Measurements from ENCODE around the gene PPP1R3E. TPM values are rescaled to one million over a fixed set of nuclear protein-coding genes. Genes with fewer than 3 reads are reported as not detected.
"Not testable (repeated sequence)": the region's sequence is repeated elsewhere in the genome, so short reads cannot be mapped to it uniquely, and the experiment has no call there.

Gene PPP1R3E
- total RNA-seq, 1 donor from 2014 or later, result 8.0 TPM

GRCh38 chr14:23297611-23298277 lies 4.9 kb downstream of the PPP1R3E start:
- DNase-seq (ENCODE audit: low spot score), result no peak

- no peak for DNase-seq (ENCODE audit: low spot score)
Measured at GRCh38 chr14:23297096-23297495, 5.6 kb downstream of the PPP1R3E start.

DNA sequence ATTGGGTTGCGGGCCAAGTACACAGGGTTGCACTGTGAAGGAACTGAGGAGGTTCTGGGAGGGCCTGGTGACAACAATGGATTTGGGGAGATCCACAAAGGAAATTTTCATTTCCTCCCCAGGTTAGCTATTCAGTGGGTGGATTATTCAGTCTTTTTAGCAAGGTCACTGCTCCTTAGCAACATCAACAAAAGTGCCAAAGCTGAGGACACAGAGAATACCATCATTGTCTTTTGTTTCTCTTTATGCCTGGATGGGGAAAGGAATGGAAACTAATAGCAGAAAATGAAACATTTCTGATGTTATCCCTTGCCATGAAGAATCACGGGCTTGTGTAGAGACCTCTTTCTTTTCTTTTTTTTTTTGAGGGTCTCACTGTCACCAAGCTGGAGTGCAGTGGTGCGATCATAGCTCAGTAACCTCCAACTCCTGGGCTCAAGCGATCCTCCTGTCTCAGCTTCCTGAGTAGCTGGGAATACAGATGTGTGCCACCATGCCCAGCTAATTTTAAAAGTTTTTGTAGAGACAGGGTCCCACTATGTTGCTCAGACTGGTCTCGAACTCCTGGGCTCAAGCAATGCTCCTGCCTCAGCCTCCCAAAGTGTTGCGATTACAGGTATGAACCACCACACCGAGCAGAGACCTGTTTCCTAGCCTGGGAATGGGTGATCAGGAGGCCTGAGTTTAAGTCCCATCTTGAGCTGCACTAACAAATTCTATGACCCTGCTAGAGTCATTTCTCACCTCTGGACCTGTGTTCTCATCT lies 6.5 kb downstream of the PPP1R3E start:
- DNase-seq (ENCODE audit: low spot score), result no peak

GRCh38 chr14:23294734-23295561 lies 7.7 kb downstream of the PPP1R3E start:
- no peak for DNase-seq (ENCODE audit: low spot score)

- no peak for DNase-seq (ENCODE audit: low spot score)
Measured at GRCh38 chr14:23286902-23287479, 15.7 kb downstream of the PPP1R3E start.

GRCh38 chr14:23286020-23286901 lies 16.4 kb downstream of the PPP1R3E start, which contains the start of gene HOMEZ:
HOMEZ (minus strand) TSS chr14:23286132; CDS start chr14:23285952, 180 bp downstream.
- peak; percentile 100 for DNase-seq (ENCODE audit: low spot score)

DNA sequence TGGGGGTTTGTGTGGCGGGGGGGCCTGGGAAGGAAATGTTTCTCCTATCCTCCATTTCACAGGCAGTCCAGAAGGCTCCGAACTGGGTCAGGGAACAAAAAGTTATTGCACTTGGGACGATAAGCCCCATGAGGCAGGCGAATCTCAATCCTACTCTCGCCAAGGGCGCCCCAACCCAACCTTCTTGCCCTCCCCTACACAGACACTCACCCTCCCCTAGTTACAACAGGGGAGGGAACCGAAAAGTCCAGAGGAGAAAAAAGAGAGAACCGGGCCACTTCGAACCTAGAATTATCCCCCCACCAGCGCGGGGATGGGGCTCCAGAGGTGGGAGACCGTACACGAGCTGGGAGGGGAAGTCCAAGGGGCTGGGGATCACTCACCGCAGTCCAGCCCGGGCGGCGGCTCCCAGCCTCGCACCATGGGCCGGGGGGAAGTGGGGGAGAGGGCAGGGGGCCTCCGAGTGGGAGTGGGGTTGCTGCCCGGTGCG lies 17.1 kb downstream of the PPP1R3E start:
- no peak for DNase-seq (ENCODE audit: low spot score)

GRCh38 chr14:23284654-23285529 lies 17.8 kb downstream of the PPP1R3E start:
- DNase-seq (ENCODE audit: low spot score), result no peak

GRCh38 chr14:23281247-23281646 lies 21.4 kb downstream of the PPP1R3E start:
- no peak for DNase-seq (ENCODE audit: low spot score)

DNA sequence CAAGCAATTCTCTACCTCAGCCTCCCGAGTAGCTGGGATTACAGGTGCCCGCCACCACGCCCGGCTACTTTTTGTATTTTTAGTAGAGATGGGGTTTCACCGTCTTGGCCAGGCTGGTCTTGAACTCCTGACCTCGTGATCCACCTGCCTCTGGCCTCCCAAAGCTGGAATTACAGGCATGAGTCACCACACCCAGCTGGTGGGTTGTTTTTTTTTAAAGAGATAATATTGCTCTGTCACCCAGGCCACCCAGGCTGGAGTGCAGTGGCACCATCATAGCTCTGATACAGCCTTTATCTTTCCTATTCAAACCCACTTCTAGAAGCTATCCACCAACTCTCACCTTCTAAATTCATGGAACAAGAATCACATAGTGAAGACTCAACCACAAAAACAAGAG lies 24.7 kb downstream of the PPP1R3E start:
- DNase-seq (ENCODE audit: low spot score), result not testable (repeated sequence)

- DNase-seq (ENCODE audit: low spot score), result no peak
Measured at GRCh38 chr14:23277189-23277588, 25.5 kb downstream of the PPP1R3E start.

DNA sequence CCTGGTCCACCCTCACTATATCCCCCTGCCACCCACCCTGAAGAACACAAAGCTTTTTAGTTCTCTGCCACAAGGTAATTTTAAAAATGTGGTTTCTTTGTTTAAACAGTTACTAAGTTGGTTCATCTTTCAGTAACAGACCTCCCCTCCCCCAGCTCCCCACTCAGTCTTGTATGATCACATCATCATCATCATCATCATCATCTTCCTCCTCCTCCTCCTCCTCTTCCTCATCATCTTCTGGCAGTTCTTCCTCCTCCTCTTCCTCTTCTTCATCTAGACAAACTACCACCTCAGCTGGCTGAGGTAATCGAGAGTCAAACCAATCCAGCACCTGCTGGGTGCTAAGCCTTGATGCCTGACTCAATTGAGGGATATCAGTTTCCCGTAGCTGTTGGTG lies 27.2 kb downstream of the PPP1R3E start:
- no peak for DNase-seq (ENCODE audit: low spot score)

DNA sequence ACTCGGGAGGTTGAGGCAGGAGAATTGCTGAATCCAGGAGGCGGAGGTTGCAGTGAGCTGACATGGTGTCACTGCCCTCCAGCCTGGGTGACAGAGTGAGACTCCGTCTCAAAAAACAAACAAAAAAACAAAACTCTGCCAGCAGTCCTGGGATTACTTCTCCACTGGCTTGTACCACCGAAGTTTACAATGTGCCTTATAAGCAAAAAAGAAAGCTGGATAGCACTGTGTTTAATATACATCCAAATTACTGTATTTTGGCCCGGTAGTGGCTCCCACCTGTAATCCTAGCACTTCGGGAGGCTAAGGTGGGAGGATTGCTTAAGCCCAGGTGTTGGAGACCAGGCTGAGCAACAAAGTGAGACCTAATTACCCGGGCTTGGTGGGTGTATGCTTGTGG lies 33.5 kb downstream of the PPP1R3E start:
- DNase-seq (ENCODE audit: low spot score), result no peak

GRCh38 chr14:23260849-23261248 lies 41.8 kb downstream of the PPP1R3E start:
- not testable (repeated sequence) for DNase-seq (ENCODE audit: low spot score)

DNA sequence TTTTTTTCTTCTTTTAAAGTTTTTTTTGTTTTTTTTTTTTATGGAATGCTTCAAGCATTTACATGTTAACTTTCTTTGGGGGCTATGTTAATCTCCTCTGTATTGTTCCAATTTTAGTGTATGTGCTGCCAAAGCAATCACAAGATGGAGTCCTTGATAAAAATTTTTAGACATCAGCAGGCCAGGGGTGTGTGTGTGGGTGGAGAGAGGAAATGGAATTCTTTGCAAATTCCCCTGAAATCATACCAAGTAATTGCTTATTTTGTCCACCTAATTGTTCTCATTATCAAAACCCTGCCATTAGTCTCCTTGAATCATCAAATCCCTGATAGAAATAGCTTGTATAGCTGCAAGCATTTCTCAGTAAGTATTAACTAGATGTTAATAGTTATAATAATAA lies 43.2 kb downstream of the PPP1R3E start:
- DNase-seq (ENCODE audit: low spot score), result no peak

DNA sequence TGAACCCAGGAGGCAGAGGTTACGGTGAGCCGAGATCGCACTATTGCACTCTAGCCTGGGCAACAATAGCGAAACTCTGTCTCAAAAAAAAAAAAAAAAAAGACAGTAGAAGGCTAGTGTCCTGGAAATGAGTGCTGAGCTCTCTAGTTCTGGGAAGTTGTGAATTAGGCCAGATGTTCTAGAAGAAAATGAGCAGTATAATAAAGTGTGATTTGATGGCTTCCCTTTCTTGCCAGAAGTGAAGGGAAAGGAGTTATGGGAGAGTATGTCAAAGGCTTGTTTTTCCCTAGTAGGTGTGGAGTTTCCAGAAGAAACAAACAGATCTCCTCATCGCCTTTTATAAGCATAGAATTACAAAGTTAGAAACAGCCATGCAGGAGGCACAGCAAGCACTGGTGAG lies 44.4 kb downstream of the PPP1R3E start:
- DNase-seq (ENCODE audit: low spot score), result no peak

DNA sequence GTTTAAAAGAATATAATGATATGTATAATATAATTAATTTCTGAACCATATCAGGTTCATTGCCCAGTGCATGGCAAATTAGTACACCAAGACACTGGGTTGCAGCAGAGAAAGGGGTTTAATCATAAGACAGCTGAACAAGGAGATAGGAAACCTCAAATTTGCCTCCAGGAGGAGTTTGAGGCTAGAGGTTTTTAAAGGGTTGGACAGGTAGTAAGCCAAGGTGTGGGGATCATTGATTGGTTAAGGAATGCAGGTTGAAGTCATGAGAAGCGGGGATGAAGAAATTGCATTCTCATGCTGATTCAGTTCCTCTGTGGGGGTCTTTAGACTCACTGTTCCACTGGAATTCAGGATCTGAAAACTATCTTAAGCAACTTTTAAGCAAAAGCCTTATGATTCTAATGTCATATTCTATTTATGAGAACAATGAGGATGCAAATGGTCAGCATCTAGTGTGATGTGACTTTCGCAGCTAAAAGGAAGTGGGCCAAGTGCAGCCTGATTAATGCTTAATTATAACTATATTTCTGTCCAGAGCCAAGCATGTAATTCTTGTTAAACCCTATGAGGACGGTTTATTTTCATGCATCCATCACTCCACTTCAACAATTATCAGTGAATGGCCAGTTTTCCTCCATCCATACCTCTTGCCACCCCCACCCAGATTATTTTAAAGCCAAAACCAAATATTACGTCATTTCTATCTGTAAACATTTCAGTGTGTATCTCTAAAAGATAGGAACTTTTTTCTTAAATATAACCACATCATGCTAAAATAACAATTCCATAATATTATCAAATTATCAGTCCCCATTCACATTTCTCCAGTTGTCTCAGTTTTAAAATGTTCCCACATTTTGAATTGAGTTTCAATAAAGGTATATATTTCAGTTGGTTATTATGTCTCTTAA lies 50.0 kb downstream of the PPP1R3E start:
- DNase-seq (ENCODE audit: low spot score), result no peak

DNA sequence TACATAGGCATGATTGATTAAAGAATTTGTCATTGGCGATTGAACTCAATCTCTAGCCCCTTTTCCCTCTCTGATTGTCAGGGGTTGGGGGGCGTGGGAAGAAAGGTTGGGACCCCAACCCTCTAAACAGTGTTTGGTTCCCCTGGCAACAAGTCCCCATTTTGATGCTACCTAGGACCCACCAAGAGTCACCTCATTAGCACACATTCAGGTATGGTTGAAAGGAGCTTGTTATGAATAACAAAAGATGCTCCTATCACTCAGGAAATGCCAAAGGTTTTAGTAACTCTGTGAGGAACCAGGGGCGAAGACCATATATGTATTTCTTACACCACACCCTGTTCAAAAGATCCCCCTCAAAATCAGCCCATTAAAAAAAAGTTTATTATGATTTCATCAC lies 50.7 kb downstream of the PPP1R3E start:
- DNase-seq (ENCODE audit: low spot score), result no peak
